ENCODE measurements around the gene PPP5C.

PPP5C gene

GRCh38 chr19:46337487-46337886 is 9.4 kb upstream of the PPP5C start:
- DNase-seq (ENCODE audit: low read depth): no peak

- DNase-seq (ENCODE audit: low read depth): no peak
Observed at GRCh38 chr19:46339446-46339845, 7.4 kb upstream of the PPP5C start.

- no peak for DNase-seq (ENCODE audit: low read depth)
Observed at GRCh38 chr19:46340051-46340659, 6.7 kb upstream of the PPP5C start.

- DNase-seq (ENCODE audit: low read depth): no peak
Observed at GRCh38 chr19:46341937-46342336, 5.0 kb upstream of the PPP5C start.

GRCh38 chr19:46344363-46344762 is 2.5 kb upstream of the PPP5C start:
- DNase-seq (ENCODE audit: low read depth): no peak

- no peak for DNase-seq (ENCODE audit: low read depth)
Observed at GRCh38 chr19:46345157-46345556, 1.7 kb upstream of the PPP5C start.

- DNase-seq (ENCODE audit: low read depth): no peak
Observed at GRCh38 chr19:46347572-46347883, 641 bp downstream of the PPP5C start.

GRCh38 chr19:46347985-46348384 is 1.1 kb downstream of the PPP5C start:
- no peak for DNase-seq (ENCODE audit: low read depth)

GRCh38 chr19:46349311-46349993 is 2.6 kb downstream of the PPP5C start:
- DNase-seq (ENCODE audit: low read depth): no peak

- no peak for DNase-seq (ENCODE audit: low read depth)
Observed at GRCh38 chr19:46350029-46350757, 3.3 kb downstream of the PPP5C start.

- no peak for DNase-seq (ENCODE audit: low read depth)
Observed at GRCh38 chr19:46350758-46351159, 3.9 kb downstream of the PPP5C start.

GRCh38 chr19:46351241-46352041 is 4.6 kb downstream of the PPP5C start:
- DNase-seq (ENCODE audit: low read depth): no peak

- no peak for DNase-seq (ENCODE audit: low read depth)
Observed at GRCh38 chr19:46353730-46354528, 7.0 kb downstream of the PPP5C start.

GRCh38 chr19:46355234-46356148 is 8.6 kb downstream of the PPP5C start:
- DNase-seq (ENCODE audit: low read depth): no peak

- DNase-seq (ENCODE audit: low read depth): no peak
Observed at GRCh38 chr19:46356149-46357055, 9.5 kb downstream of the PPP5C start.

GRCh38 chr19:46357846-46358583 is 11.1 kb downstream of the PPP5C start:
- DNase-seq (ENCODE audit: low read depth): no peak

- no peak for DNase-seq (ENCODE audit: low read depth)
Observed at GRCh38 chr19:46361915-46362314, 15.0 kb downstream of the PPP5C start.

- DNase-seq (ENCODE audit: low read depth): no peak
Observed at GRCh38 chr19:46364359-46364758, 17.5 kb downstream of the PPP5C start.

- no peak for DNase-seq (ENCODE audit: low read depth)
Observed at GRCh38 chr19:46365561-46365960, 18.7 kb downstream of the PPP5C start.
